Esophagus squamous epithelium (tissue), 4 donors: ENCODE data around the gene IGFBP3.

ENCODE experiments used
- CTCF ChIP-seq, 6 experiments: fragments of 450-650 bp in 4 of 6; fragments of 200-600 bp in 2 of 6; sonication (generic) in 2 of 6; IDR thresholded peaks; one replicate each; pipeline ENCODE4 v1.5.1; 2016 to 2019; ENCODE audit warnings: antibody characterized with exemption in 6 of 6, mild to moderate bottlenecking in 4 of 6, moderate library complexity in 4 of 6
- POLR2A ChIP-seq, 4 donors: fragments of 450-650 bp; IDR thresholded peaks; one replicate each; pipeline ENCODE4 v1.6.1; 2017; ENCODE audit warnings: antibody characterized with exemption in 4 of 4, mild to moderate bottlenecking in 4 of 4, moderate library complexity in 3 of 4

GRCh38 chr7:45909561-45909960 is 11.5 kb downstream of the IGFBP3 start:
- TF ChIP-seq CTCF (IDR thresholded peaks at IDR 0.05) = no peak
- no peak for TF ChIP-seq POLR2A (IDR thresholded peaks at IDR 0.05)
